Stimulated activated CD4-positive, alpha-beta T cell treated with anti-CD3 and anti-CD28 coated beads, Interleukin-2, amount 100 ng/mL, for 48 hours (primary cell): ENCODE measurements around the gene OSGIN1.

ENCODE experiments used
- DNase-seq, 2 donors: peaks; one replicate each; pipeline ENCODE4 v3.0.0-alpha.2; 2020

OSGIN1 gene

GRCh38 chr16:83958846-83959565 is 6.0 kb downstream of the OSGIN1 start:
- DNase-seq: no peak

DNA sequence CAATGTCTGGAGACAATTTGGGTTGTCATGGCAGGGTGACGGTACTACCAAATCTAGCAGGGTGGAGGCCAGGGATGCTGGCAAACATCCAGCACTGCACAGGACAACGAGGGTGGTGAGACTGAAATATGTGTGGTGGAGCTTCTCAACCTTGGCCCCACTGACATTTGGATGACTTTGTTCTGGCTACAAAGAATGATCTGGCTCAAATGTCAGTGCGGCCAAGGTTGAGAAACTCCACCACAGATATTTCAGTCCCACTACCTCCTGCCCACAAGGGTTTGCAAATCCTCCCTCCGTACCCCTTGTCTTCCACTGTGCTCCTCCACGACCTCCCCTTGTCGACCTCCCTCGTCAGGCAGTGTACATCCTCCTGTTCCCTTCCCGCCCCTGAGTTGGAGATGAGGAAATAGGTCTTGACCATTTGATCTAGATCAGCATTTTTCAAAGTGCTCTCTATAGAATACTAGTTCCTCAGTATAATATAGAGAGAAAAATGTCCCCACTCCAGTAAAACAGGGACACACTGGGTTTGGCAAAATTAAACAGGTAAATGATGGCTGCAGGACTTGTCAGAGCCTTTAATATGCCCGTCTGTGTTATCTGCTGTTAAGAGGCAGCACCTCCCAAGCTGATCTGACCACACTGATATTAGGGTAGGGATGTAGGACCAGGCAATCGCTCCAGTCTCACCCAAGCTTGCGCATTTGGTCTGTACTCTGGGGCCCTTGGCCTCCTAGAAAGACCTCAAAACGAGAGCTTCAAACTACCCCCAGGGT is 6.8 kb downstream of the OSGIN1 start:
- DNase-seq: no peak

GRCh38 chr16:83960521-83961249 is 7.6 kb downstream of the OSGIN1 start:
- no peak for DNase-seq

DNA sequence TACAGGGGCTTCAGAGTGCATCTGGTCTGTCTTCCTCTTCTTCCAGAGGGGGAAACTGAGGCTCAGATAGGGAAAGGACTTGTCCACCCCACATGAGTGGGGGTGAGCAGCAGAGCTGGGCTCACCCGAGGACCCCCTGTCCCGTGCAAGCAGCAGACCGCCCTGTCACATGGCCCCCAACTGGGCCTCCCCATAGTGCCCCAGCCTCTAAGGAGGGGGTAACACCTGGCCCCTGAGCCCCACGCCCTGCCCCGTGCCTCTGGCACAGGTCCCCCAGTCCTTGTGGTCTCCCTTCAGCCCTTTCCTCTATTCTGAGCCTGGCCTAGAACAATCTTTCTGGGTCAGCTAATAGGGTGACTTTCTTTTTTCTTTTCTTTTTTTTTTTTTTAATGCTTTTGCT is 8.6 kb downstream of the OSGIN1 start:
- no peak for DNase-seq

DNA sequence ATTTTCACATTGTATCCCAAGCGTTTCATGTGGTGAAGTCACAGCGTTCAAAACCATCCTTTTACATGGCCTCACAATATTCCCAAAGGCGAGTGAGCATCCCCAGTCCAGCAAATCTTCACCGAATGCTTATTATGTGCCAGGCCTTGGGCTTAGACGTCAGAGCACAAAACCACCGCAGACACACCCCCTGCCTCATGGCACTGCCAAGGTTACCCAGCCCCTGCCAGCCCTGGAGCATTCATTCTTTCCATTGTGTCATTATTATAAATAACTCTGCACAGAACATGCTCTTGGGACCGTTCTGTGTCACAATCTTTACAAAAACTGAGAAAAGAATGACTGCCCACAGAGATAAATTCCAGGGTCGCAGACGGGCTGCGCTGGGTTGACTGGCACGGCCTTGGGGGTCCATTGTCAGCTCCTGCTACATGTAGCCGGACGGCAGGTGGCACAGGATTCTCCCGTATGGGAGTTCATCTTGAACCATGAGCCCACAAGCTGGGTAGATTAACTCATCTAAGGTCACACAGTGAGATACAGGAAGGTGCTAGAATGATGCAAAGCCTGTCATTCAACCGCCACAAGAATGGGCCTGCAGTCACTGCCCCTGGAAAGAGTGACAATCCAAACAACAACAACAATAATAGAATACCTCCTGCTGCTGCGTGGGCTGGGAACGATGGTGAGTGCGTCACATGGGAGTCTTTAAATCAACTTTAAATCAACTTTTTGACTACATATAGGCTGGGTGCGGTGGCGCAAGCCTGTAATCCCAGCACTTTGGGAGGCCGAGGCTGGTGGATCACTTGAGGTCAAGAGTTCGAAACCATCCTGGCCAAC is 10.5 kb downstream of the OSGIN1 start:
- DNase-seq: no peak

- DNase-seq: no peak
Observed at GRCh38 chr16:83964684-83965443, 11.8 kb downstream of the OSGIN1 start.

GRCh38 chr16:83965444-83966152 is 12.6 kb downstream of the OSGIN1 start:
- no peak for DNase-seq

DNA sequence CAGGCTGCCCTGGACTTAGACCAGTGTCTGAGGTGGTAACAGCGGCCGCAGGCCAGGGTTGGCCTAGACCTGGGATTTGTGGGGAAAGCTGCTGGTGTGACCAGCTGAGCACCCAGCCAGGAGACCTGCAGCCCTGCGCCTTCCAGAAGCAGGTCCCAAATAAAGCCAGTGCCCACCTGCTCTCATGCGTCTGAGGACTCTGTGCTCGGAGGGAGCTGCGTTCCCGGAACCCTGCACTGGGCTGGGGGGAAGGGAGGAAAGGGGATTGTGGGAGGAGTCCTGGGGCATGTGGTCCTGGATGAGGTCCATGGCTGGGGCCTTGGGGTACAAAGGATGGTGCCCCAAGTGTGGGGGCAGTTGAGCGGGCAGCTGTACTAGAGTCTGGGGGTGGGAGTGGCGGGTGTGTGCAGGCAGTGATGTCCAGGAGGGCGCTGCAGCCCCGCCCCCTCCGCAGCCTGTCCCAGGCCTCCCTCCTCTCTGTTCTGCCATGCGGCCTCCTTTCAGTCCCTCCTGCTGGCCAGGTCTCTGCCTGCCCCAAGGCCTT is 13.2 kb downstream of the OSGIN1 start:
- DNase-seq: no peak

GRCh38 chr16:83967091-83967490 is 14.1 kb downstream of the OSGIN1 start:
- DNase-seq: no peak

GRCh38 chr16:83967838-83968305 is 14.8 kb downstream of the OSGIN1 start, which contains the start of gene NECAB2:
TSS of gene NECAB2 (plus strand) at chr16:83968244. CDS start at chr16:83968649, 405 bp downstream.
- DNase-seq: peak; percentile 10 to 27

GRCh38 chr16:83968306-83968851 is 15.3 kb downstream of the OSGIN1 start:
- no peak for DNase-seq

- no peak for DNase-seq
Observed at GRCh38 chr16:83968891-83969649, 16.0 kb downstream of the OSGIN1 start.

DNA sequence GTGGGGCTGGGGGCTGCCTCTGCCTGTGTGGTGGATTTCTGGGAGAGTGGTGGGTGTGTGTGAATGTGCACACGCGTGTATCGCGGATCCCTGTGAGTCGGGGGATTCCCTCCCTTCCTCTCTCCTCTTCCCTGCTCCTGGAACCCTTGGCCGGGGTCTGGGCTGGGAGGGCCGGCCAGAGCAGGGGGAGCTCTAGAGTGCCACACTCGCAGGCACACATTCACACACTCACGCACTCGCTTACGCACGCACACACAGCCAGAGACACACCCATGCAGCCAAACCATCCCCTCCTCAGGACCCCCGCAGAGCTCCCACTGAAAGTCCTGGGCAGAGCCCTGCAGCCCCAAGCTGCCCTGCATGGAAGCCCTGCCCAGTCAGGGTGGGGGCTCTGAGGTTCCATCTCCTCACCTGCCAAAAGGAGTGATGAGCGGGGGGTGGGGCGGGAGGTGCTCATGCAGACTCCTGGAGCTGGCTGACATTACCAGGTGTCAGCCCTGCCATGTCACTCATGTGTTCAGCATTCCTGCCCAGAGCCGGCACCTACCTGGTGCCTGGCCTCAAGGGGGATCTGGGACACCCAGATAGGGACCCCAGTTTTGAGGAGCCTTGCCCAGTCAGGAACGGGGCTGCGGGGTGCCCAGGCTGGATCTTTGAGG is 16.9 kb downstream of the OSGIN1 start:
- DNase-seq: no peak

GRCh38 chr16:83970430-83970815 is 17.4 kb downstream of the OSGIN1 start:
- DNase-seq: no peak

DNA sequence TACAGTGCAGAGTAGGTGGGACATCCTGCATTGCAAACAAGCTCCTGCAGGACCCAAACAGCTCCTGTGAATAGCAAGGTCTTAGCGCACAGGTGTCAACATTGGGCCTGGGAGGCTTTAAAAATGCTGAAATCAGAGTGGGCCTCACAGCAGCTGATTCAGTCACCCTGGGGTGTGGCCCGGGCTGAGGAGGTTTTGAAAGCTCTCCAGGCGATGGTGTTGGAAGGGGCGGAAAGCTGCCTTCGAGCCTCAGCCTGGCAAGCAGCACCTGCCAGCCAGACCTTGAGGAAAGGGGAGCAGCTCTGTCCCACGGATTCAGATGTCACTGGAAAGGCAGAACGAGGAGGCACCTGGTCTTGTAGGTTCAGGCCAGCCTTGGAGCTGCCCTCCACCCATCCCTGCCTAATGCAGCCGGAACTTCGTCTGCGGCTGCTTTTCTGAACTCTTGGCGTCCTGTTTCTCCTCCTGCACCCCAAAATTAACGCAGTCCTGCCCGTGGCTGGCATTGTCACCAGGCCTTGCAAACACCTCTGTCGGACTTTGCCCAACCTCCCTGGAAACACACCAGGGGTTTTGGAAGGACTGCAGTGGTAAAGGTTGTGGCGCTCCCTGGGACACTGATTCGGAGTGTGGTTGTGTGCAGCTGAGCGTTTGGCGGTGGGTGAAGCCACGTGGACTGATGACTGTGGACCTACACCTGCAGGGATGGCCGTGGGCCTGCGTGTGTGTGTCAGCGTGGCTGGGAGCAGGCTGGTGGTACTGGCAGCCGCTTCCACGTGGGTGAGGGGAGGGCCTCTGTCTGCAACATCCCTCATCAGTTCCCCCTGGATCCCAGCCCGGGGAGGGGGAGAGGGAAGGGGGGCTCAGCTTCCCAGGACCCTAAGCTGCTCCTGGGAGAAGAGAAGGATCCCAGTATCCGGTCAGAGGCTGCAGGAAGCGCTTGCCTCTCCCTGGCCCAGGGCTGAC is 18.4 kb downstream of the OSGIN1 start:
- no peak for DNase-seq

DNA sequence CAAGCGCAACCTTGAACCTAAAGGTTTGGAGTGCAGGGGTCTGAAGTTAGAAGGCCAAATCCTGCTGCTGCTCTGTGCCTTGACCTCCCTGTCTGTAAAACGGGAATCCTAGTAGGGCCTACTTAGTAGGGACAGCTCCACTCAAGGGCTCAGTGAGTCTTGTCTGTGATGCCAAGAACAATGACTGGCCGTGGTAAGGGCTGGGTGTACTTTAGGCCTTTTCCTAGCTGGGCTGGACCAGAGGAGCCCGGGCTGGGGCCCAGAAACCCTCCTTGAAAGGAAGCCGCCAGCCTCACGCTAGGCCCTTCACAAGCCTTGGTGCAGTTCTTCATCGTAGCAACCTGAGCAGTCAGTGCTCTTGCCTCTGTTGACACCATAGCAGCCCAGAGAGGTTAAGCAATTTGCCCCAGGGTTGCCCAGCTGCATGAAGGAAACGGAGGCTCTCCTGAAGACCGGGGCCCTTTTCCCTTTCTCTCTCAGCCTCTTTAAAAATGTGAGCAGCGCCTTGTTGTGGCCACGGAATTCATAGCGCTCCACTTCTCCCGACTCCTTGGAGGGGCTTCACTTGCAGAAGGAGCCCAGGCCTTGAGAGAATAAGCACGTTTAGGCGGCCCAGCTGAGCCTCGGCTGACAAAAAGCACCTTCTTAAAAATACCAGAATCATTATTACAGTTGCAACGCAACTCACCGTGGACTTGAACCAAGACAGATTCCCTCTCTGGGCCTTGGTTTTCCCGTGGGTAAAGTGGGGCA is 19.4 kb downstream of the OSGIN1 start:
- no peak for DNase-seq

GRCh38 chr16:83973077-83973476 is 20.0 kb downstream of the OSGIN1 start:
- no peak for DNase-seq
